ENCODE results near the gene RFTN1.
"Not testable (repeated sequence)": the region's sequence is repeated elsewhere in the genome, so short reads cannot be mapped to it uniquely, and the experiment has no call there.

Gene RFTN1

DNA sequence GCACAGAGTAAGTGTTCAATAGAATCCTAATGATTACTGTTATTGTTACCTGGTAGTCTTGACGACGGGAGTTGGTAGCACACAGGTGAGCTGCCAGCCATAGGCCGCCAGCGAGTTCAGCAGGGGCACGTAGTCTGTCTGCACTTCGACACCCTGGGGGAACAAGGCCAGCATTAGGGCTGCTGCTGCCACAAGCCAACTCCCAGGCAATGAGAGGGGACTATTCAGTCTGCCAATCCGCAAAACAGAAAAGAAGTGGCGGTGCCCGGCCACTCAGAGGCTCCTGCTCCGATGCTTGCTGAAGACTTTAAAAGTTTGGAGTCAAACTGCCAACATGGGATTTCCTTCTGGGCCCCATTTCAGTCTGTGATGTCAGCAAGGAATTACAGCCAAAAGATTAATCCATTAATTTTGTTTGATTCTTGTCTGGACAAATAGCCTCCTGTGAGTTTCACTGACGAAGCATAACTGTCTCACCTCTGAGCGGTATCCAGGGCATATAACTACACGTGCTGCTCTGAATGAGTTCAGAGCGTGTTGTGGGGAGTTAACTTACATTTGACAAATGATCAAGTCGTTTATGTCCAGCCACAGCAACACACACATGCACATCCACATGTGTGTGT, 186.7 kb downstream of the RFTN1 start:
- no peak for DNase-seq (ENCODE audit: low spot score)

DNA sequence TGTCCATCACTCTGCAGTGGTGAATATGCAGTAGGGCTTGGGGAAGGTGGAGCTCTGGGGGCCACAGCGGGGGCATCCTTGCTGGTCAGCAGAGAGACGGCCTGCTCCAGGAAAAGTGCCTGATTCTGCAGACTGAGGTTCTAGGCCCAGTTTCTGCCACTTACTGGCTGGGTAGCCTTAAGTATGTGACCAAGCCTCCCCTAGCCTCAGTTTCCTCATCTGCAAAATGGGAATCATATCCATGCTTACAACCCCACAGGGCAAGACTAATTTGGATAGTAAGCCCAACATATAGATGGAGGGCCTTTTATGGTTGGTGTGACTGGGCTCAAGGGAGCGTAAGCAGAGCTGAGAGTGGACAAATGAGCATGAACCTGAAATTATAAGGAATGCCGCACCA, 187.6 kb downstream of the RFTN1 start:
- no peak for DNase-seq (ENCODE audit: low spot score)

DNA sequence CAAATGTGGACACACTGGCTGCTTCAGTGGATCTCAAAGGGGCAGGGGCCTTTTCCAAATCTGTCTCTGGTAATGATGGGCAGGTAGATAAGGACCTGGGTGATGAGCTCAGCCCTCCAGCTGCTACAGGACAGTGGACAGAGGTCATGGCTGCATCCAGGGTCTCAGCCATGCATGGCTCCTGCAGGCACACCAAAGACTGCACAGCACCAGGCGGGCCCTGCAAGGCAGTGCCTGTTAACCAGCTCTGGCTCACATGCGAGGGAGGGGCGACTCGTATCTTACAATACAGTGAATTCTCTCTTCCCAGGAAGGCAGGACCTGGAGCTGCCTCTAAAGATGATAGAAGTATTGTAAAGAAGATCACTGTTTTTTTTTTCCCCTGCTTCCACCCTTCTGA, 189.8 kb downstream of the RFTN1 start:
- DNase-seq (ENCODE audit: low spot score), result no peak

DNA sequence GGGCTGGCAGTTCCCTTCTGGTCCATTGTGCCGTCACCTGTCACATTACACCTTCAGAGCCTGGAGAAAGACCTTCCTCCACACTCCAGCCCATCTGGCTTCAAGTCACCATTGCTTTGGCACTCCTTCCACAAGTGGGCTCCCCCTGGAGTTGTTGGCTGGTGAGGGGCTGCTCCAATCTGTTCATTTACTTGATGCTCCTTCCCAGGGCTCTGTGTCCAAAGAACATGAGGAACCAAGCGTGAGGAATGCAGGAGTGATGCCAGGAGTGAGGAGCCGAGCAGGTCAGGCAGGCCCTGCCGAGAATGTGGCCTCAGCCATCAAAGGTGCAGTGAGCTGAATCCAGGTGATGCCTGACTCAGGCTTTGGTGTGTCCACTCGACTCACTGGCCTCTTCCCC, 191.3 kb downstream of the RFTN1 start:
- no peak for DNase-seq (ENCODE audit: low spot score)

DNA sequence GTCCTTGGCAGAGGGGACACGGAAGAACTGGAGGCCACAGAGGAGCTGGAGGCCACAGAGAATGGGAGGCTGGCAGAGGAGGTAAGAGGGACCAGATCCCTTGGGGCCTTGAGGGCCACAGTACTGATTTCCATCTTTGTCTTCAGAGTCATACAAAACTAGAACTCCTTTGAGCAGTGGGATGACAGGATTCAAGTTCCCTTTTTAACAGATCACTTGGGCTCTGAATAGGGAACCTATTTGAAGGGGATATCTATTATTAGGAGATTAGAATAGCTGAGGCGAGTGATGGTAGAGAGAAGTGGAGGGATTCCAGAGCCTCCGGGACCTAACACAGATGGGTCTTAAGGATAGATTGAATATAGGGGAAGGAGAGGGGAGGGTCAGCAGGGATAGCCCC, 192.8 kb downstream of the RFTN1 start:
- no peak for DNase-seq (ENCODE audit: low spot score)

DNA sequence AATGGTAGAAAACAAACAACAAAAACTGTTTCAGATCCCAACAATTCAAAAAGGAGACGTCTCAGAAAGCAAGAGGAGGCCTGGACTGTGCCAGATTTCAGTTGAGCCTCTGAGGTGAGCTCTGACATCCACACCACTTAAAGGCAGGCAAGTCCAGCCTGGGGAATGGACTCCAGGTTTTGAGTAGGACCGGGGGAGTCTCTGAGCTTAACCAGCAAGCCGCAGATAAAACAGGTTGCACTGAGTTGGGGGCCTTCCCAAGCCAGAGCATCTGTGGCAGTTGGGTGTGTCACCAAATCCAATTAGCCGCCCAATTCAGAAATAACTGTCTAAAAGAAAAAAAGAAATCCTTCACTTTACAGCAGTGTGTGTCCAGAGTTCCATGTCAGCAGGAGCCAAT, 193.8 kb downstream of the RFTN1 start:
- no peak for DNase-seq (ENCODE audit: low spot score)

DNA sequence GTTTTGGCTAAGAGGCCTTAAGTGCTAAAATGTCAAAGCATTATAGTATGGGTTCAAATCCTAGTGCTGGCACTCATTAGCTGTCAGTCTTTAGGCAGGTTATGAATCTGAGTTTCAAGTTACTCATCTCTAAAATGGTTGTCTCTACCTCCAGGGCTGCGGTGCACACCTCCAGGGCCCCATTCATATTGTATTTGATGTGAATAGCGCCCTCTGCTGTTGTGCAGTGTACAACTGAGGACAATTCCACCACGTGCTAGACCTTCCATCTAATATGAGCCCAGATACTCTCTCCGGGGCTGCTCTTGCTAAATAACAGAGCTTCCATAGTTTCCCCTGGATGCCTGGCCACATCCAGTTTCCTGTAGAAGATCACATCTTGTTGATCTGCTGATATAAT, 194.2 kb downstream of the RFTN1 start:
- DNase-seq (ENCODE audit: low spot score), result no peak

DNA sequence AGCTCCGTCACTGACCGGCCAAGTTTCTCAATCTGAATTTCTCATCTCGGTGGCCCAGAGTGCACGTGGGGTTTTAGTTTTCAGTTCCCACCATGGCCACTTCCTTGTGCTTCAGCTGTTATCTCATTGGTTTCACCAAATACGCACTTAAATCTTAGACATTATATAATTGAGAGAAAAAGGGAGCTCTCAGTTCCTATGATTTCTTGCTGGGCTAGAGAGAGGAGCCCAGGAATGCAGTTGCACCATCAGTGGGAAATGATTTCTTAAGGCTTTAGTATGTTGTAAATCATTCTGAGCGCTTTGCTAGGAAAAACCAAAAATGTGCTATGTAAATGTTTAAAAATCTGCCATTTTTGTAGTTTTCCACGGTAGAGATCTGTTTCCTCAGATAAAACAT, 195.3 kb downstream of the RFTN1 start:
- peak; percentile 66 for DNase-seq (ENCODE audit: low spot score)

DNA sequence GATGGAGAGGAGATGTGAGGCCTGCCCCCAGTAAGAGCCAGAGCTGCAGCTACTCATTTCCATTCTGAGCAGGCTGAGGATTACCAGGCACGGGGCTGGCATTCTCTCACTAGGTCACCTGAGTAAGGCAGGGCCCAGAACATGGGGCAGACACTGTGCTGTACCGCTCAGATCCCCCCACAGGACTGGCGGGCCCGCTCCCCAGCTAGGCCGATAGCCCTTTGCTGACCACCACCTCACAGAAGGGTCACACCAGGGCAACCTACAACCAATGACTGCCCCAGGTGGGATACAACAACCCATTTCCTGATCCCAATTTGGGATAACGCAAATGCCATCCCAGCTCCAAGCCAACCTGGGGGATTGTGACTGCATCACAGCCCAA, 195.9 kb downstream of the RFTN1 start:
- no peak for DNase-seq (ENCODE audit: low spot score)

DNA sequence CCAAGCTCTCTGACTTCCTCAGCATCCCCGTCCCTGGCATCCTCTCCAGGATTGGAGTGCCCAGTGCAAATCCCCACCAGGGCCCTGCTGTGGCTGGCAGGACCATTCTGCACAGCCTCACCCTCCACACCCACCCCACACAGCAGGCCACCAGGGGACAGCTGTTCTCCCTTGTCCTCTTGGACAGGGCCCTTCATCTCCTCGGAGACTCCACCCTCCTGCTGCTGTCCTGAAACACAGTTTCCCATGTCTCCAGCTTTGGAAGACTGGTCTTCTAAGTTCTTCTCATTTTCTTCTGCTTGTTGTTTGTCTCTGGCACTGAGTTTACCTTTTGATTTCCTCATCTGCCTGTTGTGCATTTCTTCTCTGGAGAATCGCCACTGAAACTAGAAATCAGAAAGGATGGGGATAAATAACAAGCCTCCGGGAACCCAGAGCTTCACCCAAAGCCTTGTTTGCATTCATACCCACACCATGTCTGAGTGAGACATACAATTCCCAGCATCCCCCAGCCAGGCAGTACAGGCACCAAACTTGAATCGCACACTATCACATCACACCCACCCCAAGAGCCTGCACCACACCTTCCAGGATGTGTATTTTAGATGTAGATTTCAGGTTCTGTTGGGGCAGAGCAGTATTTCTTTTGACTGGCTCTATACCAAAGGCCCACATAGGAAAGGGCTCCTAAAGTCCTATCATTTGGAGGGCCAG, 196.5 kb downstream of the RFTN1 start:
- DNase-seq (ENCODE audit: low spot score), result no peak

DNA sequence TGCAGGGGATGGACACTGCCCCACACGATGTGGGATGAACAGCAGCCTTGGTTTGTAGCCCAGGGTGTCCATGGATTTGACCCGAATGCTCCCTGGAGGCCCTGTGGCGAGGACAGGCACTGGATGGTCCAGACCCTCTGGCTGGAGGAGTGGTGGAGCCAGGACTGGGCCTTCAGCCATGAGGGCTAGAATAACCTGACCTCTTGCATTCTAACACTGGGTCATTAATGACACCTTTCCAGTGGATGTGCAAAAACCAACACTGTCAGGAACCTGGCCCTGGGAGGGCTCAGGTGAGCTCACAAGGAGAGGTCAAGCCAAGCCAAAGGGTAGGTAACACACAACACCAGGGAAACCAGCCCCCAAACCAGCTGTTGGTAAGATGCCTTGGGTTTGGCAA, 197.1 kb downstream of the RFTN1 start:
- no peak for DNase-seq (ENCODE audit: low spot score)

DNA sequence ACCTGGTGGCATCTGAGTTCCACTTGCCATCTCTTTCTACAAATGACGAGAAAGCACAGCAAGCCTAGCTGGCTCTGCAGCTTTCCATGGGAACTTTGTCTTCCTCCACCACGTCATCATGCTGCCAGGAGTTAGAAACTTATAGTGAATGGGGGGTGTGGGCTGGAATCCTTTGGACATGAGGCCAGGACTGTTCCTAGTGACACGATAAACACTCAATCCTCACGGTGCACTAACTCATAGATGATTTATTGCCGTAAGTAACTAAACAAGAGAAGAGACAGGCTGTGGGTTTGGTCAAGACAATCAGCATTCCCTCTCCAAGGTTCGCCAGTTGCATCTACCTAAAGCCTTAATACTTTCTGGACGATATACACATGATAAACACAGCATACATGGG, 197.9 kb downstream of the RFTN1 start:
- DNase-seq (ENCODE audit: low spot score), result no peak

DNA sequence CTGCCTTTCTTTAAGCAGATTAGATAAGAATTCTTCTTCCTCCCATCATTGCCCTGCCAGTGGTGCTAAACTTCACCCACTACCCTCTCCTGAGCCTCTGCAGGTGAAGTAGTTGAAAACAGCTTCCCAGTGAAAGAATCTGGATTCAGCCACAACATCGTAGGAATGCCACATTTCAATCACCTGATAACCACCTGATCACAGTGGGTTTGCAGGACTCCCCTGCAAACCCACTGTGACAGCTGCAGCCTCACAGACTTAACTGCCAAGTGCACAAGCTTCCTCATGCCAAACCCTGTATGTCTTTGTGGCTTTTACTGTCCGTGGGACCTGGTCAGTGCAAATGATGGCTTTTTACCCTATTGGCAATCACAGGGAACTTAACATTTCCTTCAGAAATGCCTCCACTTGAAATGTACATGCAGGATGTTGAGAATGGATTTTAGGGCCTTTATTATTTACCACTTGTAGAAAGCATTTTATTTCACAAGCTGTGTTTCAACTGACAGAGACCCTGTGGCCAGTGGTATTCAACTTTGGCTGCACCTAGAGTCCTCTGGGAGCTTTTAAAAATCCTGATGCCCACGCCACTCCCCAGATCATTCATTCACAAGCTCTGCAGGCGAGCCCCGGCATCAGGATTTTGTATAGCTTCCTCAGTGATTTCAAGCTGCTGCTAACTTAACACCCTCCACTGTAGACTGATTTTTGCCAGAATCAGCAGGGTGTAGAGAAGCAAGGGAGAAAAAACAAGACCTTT, 199.4 kb downstream of the RFTN1 start:
- no peak for DNase-seq (ENCODE audit: low spot score)

DNA sequence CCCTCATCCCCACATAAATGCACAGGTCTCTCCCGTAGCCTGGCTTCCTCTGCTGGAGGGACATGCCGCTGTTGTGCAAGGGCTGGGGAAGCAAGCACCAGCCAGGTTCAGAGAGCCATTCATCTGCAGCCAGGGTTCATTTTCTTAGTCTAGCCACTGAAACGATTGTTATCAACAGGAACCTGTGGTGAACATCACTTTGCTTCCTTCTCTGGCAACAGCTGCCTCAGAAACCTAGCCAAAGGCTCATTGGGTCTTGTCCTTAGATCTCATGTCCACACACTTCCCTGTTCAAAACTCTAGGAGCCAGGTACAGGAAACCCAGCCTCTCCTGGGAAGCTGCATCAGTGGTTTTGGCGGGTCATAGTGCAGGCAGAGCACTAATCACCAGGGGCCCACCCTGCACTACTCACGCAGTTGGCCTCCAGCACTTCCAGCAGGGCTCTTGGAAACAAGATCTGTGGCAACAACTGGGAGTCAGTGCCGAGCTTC, 201.5 kb downstream of the RFTN1 start:
- DNase-seq (ENCODE audit: low spot score), result peak; percentile 35

DNA sequence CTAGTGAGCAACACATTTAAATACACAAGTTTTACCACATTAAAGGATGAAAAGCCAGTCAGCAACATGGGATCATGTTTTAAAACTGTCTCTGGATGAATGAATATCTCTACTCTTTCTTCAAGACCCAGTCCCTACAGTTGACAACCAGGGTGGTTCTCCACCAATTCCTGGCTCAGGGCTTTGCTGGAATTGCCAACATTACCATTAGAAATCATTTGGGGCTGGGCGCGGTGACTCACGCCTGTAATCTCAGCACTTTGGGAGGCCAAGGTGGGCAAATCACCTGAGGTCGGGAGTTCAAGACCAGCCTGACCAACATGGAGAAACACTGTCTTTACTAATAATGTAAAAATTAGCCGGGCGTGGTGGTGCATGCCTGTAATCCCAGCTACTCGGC, 203.0 kb downstream of the RFTN1 start:
- not testable (repeated sequence) for DNase-seq (ENCODE audit: low spot score)

DNA sequence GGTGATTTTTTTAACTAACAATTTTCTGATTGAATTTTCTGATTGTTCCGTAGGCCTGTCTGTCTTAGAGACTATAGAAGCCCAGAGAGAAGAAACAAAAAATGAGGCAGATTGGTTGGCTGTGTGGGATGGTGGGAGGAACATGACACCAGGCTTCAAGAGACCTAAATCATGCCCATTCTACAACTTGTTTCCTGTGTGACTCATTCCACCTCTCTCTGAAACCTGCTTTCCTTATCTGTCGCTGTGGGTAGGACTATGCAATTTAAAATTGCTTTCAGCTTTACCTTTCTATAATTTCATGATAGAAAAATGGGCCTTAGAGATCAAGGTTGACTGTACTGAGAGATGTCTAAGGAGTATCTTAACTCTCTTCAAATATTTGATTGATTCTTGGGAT, 203.9 kb downstream of the RFTN1 start:
- DNase-seq (ENCODE audit: low spot score), result no peak

DNA sequence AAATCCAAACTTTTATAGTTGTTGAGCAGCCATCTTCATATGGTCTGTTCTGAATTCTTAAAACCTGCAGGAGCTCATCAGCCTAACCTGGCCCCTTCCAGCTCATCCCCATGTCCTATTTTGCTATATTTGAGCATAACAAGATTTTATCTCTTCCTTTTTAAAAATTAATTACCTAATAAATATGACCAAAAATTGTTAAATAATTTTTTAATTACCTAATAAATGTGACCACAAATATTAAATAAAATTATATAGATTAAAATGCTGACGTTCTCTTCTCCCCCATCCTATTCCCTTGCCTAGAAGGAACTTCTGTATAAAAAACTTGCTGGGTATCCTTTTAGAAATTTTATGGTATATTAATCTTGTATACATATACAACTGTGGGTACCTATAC, 204.8 kb downstream of the RFTN1 start:
- DNase-seq (ENCODE audit: low spot score), result no peak

DNA sequence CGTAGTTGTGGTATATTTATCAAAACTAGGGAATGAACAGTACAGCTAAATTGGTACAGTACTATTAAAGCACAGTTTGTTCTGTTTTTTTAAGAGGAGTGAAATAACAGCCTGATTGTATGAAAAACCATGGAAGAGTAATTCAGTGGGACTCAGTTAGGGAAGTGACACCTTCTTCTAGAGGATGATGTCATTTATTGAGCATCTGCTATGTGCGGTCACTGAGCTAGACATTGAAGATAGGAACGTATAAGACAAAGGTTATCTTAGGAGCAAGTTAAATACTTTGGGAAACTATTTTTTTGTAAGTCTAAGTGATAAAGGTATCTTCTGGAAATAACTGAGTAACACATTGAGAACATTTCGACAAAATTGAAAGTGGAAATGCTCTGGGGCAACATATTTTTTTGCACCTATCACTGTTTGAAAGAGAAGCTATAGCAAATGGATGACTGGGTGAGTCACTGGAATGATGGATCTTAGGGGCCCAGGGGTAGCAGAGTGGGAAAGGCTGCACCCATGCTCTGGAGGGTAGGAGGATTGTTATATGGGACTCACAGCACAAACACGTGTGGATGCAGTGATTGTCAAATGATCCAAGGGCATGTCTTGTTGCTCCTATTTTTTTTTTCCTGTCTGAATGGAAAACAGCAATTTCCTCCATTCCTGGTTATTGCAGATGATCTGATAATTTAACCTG, 205.5 kb downstream of the RFTN1 start:
- DNase-seq (ENCODE audit: low spot score), result no peak

DNA sequence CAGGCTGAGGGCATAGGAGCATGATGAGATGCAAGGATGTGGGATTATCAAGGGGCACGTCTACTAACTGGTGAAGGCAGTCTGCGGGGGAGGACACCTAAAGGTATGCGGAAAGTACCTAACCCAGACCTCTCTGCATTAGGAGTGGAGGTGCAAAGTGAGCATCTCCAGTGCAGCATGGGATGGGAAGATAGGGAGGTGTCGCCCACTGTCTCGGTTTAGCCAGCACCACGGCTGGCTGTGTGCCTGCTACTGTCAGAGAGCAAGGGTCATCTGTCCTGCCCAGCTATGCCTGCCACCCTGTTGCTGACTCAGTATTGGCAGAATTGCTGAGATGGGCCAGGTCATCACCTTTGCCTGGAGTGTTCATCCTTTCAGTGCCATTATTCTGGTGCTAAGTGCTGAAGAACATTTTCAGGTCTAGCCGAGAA, 208.4 kb downstream of the RFTN1 start:
- no peak for DNase-seq (ENCODE audit: low spot score)

DNA sequence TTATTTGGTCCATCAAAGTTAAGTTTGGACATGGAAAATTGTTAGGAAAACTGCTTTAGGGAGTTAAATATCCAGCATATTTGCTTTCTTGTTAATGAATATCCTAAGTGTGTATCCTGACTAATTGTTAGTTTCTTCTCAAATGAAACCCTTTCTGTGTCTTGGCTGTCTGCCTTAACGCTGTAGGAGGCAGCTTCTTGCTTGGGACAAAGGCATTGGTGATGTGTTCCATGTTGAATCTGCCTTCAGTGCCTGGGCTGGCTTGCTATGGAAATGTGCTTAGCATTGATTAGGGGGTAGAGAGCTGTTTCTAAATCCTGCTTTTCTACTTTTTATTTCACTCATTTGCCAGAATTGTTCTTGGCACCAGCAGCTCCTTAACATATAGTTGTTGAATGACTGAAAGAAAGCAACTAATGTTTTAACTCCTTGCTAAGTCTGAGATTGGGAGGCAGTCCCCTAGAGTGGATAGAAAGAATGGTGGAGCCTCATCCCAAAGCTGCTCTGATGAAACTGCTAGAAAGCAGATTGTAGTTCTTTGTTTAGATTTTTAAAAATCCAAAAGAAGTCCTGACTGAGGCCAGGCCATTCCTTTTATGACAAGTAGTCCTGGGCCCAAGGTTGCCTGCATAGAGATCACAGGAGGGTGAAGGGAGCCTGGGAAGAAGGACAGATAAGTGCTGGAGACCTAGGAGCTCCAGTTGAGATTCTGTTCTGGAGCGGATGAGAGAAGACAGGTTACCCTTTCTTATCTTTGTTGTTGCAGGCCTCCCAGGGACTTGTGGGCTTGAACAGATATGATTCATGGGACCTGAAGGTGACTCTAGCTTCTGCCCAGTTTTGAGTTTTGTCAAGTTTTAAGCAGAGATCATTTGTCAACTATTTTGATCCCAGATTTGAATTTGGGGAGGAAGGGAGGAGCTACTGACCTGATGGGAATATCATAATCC, 209.2 kb downstream of the RFTN1 start:
- DNase-seq (ENCODE audit: low spot score), result no peak

DNA sequence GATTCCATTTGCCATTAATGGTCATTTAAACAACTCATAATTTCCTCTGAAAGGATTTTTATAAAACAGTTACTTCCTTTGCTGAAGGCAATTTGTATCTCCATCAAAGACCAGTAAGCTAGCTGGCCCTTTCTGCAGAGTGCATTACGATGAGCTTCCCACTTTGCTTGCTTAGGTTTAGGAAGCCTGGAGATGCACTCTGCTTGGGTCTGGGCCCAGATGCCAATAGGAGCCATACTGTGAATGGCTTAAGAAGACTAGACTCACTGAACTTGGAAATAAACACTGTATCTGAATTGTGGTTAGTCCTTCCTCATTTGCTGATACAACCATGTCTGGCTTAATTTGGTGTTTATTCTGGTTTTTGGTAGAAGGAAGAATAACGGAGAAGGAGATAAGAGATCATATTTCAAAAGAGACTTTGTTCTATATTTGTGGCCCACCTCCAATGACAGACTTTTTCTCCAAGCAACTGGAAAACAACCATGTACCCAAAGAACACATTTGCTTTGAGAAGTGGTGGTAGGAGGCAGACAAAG, 210.4 kb downstream of the RFTN1 start:
- no peak for DNase-seq (ENCODE audit: low spot score)
